Measurements from ENCODE around the gene WDFY2. TPM values are rescaled to one million over a fixed set of nuclear protein-coding genes. Genes with fewer than 3 reads are reported as not detected.

WDFY2 gene
- total RNA-seq, 1 experiment from 2014 or later, result 25.7 TPM

- TF ChIP-seq E2F1 (CRISPR knock-in tag; IDR thresholded peaks at IDR 0.05) (no peak), ATF6 (CRISPR knock-in tag; IDR thresholded peaks at IDR 0.05) (no peak)
These were observed 17.6 kb downstream of the WDFY2 start (continued) for GRCh38 chr13:51601601-51602565.

GRCh38 chr13:51603716-51604115, 19.5 kb downstream of the WDFY2 start:
- Mint-ChIP-seq H3K4me3 (no peak overlapping the region), H3K27ac (no peak overlapping the region), H3K36me3 (peaks cover 10% of the 10 kb centered on the region), H3K4me1 (peaks cover 48% of the 10 kb centered on the region), H3K9me3 (peaks cover 11% of the 10 kb centered on the region), H3K27me3 (ENCODE audit: low read depth) (no peaks in the 10 kb centered on the region)
- ATAC-seq, result no peak
- CTCF ChIA-PET, result no interaction called here
- POLR2A ChIA-PET, result no interaction called here
- DNase-seq (ENCODE audit: low spot score), result no peak
- TF ChIP-seq JAZF1 (CRISPR knock-in tag; IDR thresholded peaks at IDR 0.05) (no peak), ZNF219 (CRISPR knock-in tag; IDR thresholded peaks at IDR 0.05; ENCODE audit: borderline replicate concordance) (no peak), CREM (CRISPR knock-in tag; IDR thresholded peaks at IDR 0.05) (no peak), ZBTB43 (CRISPR knock-in tag; IDR thresholded peaks at IDR 0.05) (no peak), ETV6 (CRISPR knock-in tag; IDR thresholded peaks at IDR 0.05) (no peak), STAT6 (CRISPR knock-in tag; conservative IDR thresholded peaks at IDR 0.05; ENCODE audit: low read depth) (no peak), HMGXB4 (CRISPR knock-in tag; IDR thresholded peaks at IDR 0.05) (no peak), ATF3 (CRISPR knock-in tag; conservative IDR thresholded peaks at IDR 0.05) (no peak), CBFB (CRISPR knock-in tag; IDR thresholded peaks at IDR 0.05; ENCODE audit: low read depth) (no peak), CDX4 (CRISPR knock-in tag; IDR thresholded peaks at IDR 0.05; ENCODE audit: borderline replicate concordance) (no peak), FOXP4 (CRISPR knock-in tag; IDR thresholded peaks at IDR 0.05) (no peak), SMAD3 (CRISPR knock-in tag; IDR thresholded peaks at IDR 0.05; ENCODE audit: borderline replicate concordance) (no peak), ZSCAN18 (CRISPR knock-in tag; IDR thresholded peaks at IDR 0.05) (no peak), ATF6 (CRISPR knock-in tag; IDR thresholded peaks at IDR 0.05) (no peak)

Data from WTC11 (cell line).